HepG2 (cell line): ENCODE measurements around the gene ZNF500. TPM values are rescaled to one million over a fixed set of nuclear protein-coding genes. Genes with fewer than 3 reads are reported as not detected.
A peak's percentile ranks its signal among the peaks of the same experiment; 100 is the strongest.

Source experiments
- AGO1 ChIP-seq: fragments of 200-400 bp; formaldehyde crosslinking; IDR thresholded peaks from 2 replicates; pipeline ENCODE4 v1.6.1; 2017; ENCODE audit warnings: mild to moderate bottlenecking, low read depth, low read length, moderate library complexity; ENCODE audit not compliant: poor library complexity, severe bottlenecking
- BCLAF1 ChIP-seq: fragments of 450-650 bp; IDR thresholded peaks from 2 replicates; pipeline ENCODE4 v1.6.1; 2017; ENCODE audit warnings: mild to moderate bottlenecking
- CEBPG ChIP-seq: IDR thresholded peaks from 2 replicates; pipeline ENCODE4 v1.6.1; 2016
- FOXP1 ChIP-seq, 2 experiments: fragments of 450-650 bp in 1 of 2; IDR thresholded peaks; 2 replicates each; pipeline ENCODE4 v1.6.1; 2017 to 2018; ENCODE audit warnings: antibody characterized with exemption in 1 of 2
- GATA4 ChIP-seq: sonication (generic); IDR thresholded peaks from 2 replicates; pipeline ENCODE4 v1.6.1; 2016; ENCODE audit warnings: antibody characterized with exemption, low read depth, borderline replicate concordance
- GPN1 ChIP-seq: sonication (generic); formaldehyde crosslinking; IDR thresholded peaks from 2 replicates; pipeline ENCODE4 v1.5.1; 2020; ENCODE audit warnings: missing genetic modification reagents, borderline replicate concordance
- MLLT10 ChIP-seq: sonication (generic); formaldehyde crosslinking; IDR thresholded peaks from 2 replicates; pipeline ENCODE4 v1.4.0; 2020; ENCODE audit warnings: missing genetic modification reagents
- NFKBIZ ChIP-seq: IDR thresholded peaks from 2 replicates; pipeline ENCODE4 v1.6.1; 2018; ENCODE audit warnings: missing genetic modification reagents, missing compliant biosample characterization
- POLR2A ChIP-seq, 2 experiments: IDR thresholded peaks; 2 replicates each; pipeline ENCODE4 v1.6.1; 2011; ENCODE audit warnings: low read depth in 2 of 2, low read length in 2 of 2, mild to moderate bottlenecking in 1 of 2, moderate library complexity in 1 of 2; ENCODE audit not compliant: insufficient read depth in 1 of 2
- PTBP1 ChIP-seq: fragments of 200-400 bp; formaldehyde crosslinking; IDR thresholded peaks from 2 replicates; pipeline ENCODE4 v1.6.1; 2018; ENCODE audit warnings: low read length, low read depth; ENCODE audit not compliant: poor library complexity, severe bottlenecking
- SALL2 ChIP-seq: sonication (generic); formaldehyde crosslinking; IDR thresholded peaks from 2 replicates; pipeline ENCODE4 v1.8.1; 2023; ENCODE audit warnings: mild to moderate bottlenecking, missing genetic modification reagents, inconsistent platforms
- SMARCC2 ChIP-seq: fragments of 450-650 bp; IDR thresholded peaks from 2 replicates; pipeline ENCODE4 v1.6.1; 2017; ENCODE audit warnings: antibody characterized with exemption, mild to moderate bottlenecking
- SP4 ChIP-seq: sonication (generic); formaldehyde crosslinking; IDR thresholded peaks from 2 replicates; pipeline ENCODE4 v1.8.1; 2023; ENCODE audit warnings: mild to moderate bottlenecking, missing genetic modification reagents
- TIGD3 ChIP-seq: sonication (generic); formaldehyde crosslinking; IDR thresholded peaks from 2 replicates; pipeline ENCODE4 v1.5.1; 2020; ENCODE audit warnings: mild to moderate bottlenecking, missing genetic modification reagents, borderline replicate concordance
- ZBTB49 ChIP-seq: sonication (generic); formaldehyde crosslinking; IDR thresholded peaks from 2 replicates; pipeline ENCODE4 v1.4.0; 2020; ENCODE audit warnings: missing genetic modification reagents, borderline replicate concordance
- ZC3H13 ChIP-seq: sonication (generic); formaldehyde crosslinking; IDR thresholded peaks from 2 replicates; pipeline ENCODE4 v1.8.1; 2023; ENCODE audit warnings: mild to moderate bottlenecking, missing genetic modification reagents, moderate library complexity
- ZFP36L1 ChIP-seq: sonication (generic); formaldehyde crosslinking; IDR thresholded peaks from 2 replicates; pipeline ENCODE4 v1.8.0; 2022; ENCODE audit warnings: mild to moderate bottlenecking, missing genetic modification reagents, moderate library complexity
- ZNF704 ChIP-seq: sonication (generic); formaldehyde crosslinking; IDR thresholded peaks from 2 replicates; pipeline ENCODE4 v1.8.1; 2023; ENCODE audit warnings: mild to moderate bottlenecking, inconsistent platforms, moderate library complexity, missing genetic modification reagents, borderline replicate concordance
- ZNF772 ChIP-seq: sonication (generic); formaldehyde crosslinking; IDR thresholded peaks from 2 replicates; pipeline ENCODE4 v1.5.0; 2020; ENCODE audit warnings: mild to moderate bottlenecking, missing genetic modification reagents
- ZSCAN31 ChIP-seq: sonication (generic); formaldehyde crosslinking; IDR thresholded peaks from 2 replicates; pipeline ENCODE4 v1.5.0; 2020; ENCODE audit warnings: low read depth, mild to moderate bottlenecking, missing genetic modification reagents
- ZSCAN5A ChIP-seq: sonication (generic); formaldehyde crosslinking; IDR thresholded peaks from 2 replicates; pipeline ENCODE4 v1.8.0; 2022; ENCODE audit warnings: mild to moderate bottlenecking, missing genetic modification reagents, borderline replicate concordance
- polyA plus RNA-seq, 8 experiments: library from polyadenylated mRNA; depleted of rRNA in 3 of 8; stranded (reverse) in 7 of 8; unstranded in 1 of 8; fragments of >200 nt; fragmentation: Illumina TruSeq in 4 of 8; extraction: Trizol in 4 of 8; gene quantifications; 2 replicates each; pipeline versions ENCODE4 v1.2.1 to v1.2.3, GENCODE V29; 2011 to 2016; ENCODE audit warnings: low read depth in 4 of 8, missing spikeins in 1 of 8, mixed read lengths in 1 of 8; ENCODE audit not compliant: insufficient read depth in 1 of 8
- total RNA-seq, 5 experiments: library from RNA; depleted of rRNA; stranded (reverse); fragments of >200 nt; fragmentation: Illumina TruSeq; extraction: Trizol; gene quantifications; 2 replicates each; pipeline ENCODE4 v1.2.3, GENCODE V29; 2016; ENCODE audit warnings: low read depth in 1 of 5

The ZNF500 gene
- total and polyA plus RNA-seq, 2 of the 13 experiments (the other 11 are each of a cell fraction or from before 2014, with no cell fraction given): 6.1 to 12.2 TPM

DNA sequence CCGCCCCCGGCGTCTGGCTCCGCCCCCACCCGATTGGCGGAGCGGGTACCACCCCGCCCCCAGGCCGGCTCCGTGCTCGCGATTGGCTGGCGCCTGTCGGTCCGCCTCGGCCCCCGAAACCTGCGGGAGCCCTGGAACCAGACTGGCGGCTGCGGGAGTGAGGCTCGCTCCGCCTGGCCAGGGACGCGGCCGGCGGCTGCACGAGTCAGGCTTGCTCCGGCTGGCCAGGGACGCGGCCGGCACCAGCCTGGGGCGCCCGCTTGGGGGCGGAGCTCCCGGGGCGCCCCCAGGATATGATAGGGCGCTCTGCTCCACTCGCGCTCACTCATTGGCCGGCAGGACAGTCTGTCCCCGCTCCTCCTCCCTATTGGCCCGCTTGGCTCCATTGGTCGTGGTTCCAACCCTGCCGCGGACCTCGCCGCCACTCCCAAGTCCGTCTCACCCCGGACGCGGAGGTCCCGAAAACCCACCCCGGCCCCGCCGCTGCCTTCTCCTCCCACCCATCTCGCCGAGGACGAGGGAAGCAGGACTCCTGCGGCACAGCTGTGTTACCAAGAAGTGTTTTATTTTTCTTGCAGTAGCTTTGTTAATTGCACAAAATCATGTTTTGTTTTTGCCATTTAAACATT, 35.8 kb upstream of the ZNF500 start (continued):
- no peak for TF ChIP-seq FOXP1 (IDR thresholded peaks at IDR 0.05)
- no peak for TF ChIP-seq FOXP1 (CRISPR knock-in tag; IDR thresholded peaks at IDR 0.05)
- TF ChIP-seq POLR2A (IDR thresholded peaks at IDR 0.05; ENCODE audit: insufficient read depth in 1 of 2, low read depth in 2 of 2, low read length in 2 of 2): peak in 1 of 2 experiments; percentile 42; a peak in 1 of 4 replicates
- no peak for TF ChIP-seq ZC3H13
- TF ChIP-seq GPN1 (CRISPR knock-in tag): no peak
- no peak for TF ChIP-seq CEBPG (CRISPR knock-in tag)
- TF ChIP-seq AGO1: no peak
- no peak for TF ChIP-seq ZBTB49 (CRISPR knock-in tag)
- TF ChIP-seq BCLAF1: no peak
- TF ChIP-seq SMARCC2: no peak
- TF ChIP-seq SP4 (CRISPR knock-in tag): peak; percentile 85
- no peak for TF ChIP-seq TIGD3 (CRISPR knock-in tag)
- no peak for TF ChIP-seq ZSCAN5A (CRISPR knock-in tag)
- no peak for TF ChIP-seq PTBP1
- TF ChIP-seq ZFP36L1: 0 out of 2 replicates have a peak, but pooled peaks have one; percentile 28
- peak; percentile 5; the same call in 1 of the 2 replicates for TF ChIP-seq ZSCAN31 (CRISPR knock-in tag)
- no peak for TF ChIP-seq MLLT10 (CRISPR knock-in tag)
- no peak for TF ChIP-seq NFKBIZ
- no peak for TF ChIP-seq GATA4
- no peak for TF ChIP-seq ZNF704 (CRISPR knock-in tag)
- TF ChIP-seq SALL2 (CRISPR knock-in tag): no peak
- TF ChIP-seq ZNF772 (CRISPR knock-in tag): peak; percentile 15; the same call in 1 of the 2 replicates
